UCSD-AML1 (cell line): ENCODE measurements around the gene NEURL1.
A peak's percentile ranks its signal among the peaks of the same experiment; 100 is the strongest.
"Not testable (repeated sequence)": the region's sequence is repeated elsewhere in the genome, so short reads cannot be mapped to it uniquely, and the experiment has no call there.

Experiments used
- DNase-seq: peaks from one replicate; lab custom pipeline; 2025; ENCODE audit not compliant: unreplicated experiment; lab: John Stamatoyannopoulos, UW

Gene NEURL1

DNA sequence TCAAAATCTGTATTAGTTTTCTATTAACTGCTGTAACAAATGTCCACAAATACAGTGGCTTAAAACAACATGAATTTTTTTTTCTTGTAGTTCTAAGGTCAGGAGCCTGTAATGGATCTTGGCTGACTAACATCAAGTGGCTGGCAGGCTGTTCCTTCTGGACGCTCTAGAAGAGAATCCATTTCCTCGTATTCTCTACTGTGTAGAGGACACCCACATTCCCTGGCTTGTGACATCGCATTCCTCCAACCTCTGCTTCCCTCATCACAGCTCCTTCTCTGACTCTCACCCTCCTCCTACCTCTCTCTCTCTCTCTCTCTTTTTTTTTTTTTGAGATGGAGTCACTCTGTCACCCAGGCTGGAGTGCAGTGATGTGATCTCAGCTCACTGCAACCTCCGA lies 30.0 kb upstream of the NEURL1 start:
- DNase-seq = no peak

GRCh38 chr10:103465411-103466179 lies 27.9 kb upstream of the NEURL1 start:
- DNase-seq = no peak

- no peak for DNase-seq
These were observed 26.8 kb upstream of the NEURL1 start for GRCh38 chr10:103466734-103467133.

DNA sequence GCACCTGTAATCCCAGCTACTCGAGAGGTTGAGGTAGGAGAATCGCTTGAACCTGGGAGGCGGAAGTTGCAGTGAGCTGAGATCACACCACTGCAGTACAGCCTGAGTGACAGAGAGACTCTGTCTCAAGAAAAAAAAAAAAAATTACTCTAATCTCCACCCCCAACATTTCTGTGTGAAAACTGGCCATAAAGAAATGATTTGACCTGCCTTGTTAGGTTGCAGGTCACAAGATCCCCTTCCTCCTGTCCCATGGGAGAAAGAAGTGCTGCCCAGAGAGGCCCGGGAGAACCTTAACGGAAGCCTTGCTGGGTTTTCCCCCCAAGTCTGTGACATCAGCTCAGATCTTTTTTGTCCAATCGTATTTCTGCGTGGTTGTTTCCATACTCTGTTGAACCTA lies 26.1 kb upstream of the NEURL1 start:
- DNase-seq = no peak

DNA sequence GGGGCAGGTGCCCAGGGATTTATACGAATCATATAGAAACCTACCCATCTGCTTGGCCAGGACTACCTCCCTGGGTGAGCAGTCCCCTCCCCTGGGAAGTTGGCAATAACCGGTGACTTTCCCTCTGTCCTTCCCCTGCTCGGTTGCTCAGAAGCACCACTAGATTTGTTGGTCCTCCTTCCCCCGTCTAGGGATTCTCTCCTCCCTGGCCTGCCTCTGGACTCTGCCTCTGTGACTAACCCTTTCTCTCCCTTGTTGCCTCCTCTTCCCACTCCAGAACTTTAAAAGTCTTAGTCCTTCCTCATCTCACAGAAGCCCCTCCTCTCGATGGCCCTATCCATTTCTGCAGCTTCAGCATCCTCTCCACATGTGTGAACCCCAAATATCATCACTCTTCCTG lies 24.3 kb upstream of the NEURL1 start:
- no peak for DNase-seq

- DNase-seq = peak; percentile 83
These were observed 22.5 kb upstream of the NEURL1 start for GRCh38 chr10:103470761-103471653.

GRCh38 chr10:103472005-103472404 lies 21.5 kb upstream of the NEURL1 start:
- DNase-seq = no peak

GRCh38 chr10:103473261-103473671 lies 20.2 kb upstream of the NEURL1 start:
- DNase-seq = no peak

GRCh38 chr10:103474077-103474476 lies 19.4 kb upstream of the NEURL1 start:
- DNase-seq = no peak

DNA sequence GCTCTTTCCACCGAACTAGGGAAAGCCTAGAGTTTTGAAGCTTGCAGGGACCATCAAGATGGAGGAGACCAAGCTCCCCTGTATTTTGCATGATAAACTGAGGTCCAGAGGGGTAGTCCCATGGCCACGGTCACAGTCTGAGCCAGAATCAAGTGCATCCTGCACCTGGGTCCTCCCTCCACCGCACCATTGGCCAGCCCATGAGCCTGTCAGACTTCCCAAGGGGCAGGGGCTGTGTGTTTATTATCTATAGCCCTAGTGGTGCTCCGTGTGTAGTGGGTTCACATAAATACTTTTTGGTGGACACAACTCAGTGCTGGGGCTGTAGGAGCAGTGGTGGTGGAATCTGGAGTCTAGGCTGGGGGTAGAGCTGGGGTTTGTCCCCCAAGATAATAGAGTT lies 18.1 kb upstream of the NEURL1 start:
- DNase-seq = no peak

DNA sequence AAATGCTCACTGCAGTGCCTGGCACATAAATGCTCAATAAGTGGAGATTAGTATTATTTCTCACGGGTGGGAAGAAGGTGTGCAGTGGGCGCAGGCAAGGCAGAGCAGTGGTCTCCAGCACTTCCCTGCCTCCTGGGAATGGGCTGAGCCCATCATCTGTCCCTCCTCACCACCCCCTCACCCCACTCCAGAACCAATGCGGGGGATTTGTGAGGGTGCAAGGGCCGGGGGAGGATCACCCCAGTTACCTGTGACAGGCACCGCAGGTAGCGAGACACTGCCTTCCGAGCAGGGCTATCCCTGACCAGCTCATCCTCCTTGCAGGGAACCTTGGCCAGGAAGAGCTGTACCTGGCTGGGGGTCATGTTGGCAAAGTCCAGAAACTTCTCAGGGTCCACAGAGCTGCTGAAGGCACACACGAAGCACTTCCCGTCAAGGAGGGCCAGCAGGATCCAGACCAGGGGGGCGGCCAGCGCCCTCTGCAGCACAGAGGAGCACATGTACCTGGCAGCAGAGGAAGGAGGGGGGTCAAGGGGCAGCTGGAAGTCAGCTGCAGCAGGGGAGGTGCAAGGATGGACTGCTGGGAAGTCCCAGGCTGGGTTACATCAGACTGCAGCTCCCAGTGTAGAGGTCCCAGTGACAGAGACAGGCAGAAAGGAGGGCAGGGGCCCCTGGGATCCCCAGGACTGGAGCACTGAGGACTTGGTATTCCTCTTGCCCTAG lies 17.3 kb upstream of the NEURL1 start:
- peak; percentile 65 for DNase-seq

- DNase-seq = no peak
These were observed 14.8 kb upstream of the NEURL1 start for GRCh38 chr10:103478671-103479070.

- DNase-seq = no peak
These were observed 14.4 kb upstream of the NEURL1 start, which contains the start of gene CALHM3 for GRCh38 chr10:103479135-103479534. TSS of gene CALHM3 (minus strand) at chr10:103479240. CDS start at chr10:103479032, 208 bp downstream.

DNA sequence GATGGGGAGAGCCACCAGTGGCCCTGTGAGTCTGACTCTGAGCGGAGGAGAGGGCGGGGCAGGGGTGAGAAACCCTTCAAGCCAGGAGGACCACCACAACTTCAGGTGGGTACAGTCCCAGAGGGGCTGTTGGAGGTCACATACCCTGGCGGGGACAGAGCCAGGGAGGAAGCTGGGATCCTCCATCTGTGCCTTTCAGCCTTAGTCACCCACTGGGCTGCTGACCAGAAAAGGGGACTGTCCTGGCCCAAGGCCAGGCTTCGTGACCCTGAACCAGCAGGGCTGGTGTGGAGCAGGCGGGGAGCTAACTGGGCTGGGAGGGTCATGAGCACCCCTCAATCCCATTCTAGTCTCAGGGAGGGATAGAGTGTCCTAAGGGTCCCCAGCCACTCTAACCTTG lies 13.0 kb upstream of the NEURL1 start:
- no peak for DNase-seq

GRCh38 chr10:103481974-103482531 lies 11.5 kb upstream of the NEURL1 start:
- DNase-seq = no peak

DNA sequence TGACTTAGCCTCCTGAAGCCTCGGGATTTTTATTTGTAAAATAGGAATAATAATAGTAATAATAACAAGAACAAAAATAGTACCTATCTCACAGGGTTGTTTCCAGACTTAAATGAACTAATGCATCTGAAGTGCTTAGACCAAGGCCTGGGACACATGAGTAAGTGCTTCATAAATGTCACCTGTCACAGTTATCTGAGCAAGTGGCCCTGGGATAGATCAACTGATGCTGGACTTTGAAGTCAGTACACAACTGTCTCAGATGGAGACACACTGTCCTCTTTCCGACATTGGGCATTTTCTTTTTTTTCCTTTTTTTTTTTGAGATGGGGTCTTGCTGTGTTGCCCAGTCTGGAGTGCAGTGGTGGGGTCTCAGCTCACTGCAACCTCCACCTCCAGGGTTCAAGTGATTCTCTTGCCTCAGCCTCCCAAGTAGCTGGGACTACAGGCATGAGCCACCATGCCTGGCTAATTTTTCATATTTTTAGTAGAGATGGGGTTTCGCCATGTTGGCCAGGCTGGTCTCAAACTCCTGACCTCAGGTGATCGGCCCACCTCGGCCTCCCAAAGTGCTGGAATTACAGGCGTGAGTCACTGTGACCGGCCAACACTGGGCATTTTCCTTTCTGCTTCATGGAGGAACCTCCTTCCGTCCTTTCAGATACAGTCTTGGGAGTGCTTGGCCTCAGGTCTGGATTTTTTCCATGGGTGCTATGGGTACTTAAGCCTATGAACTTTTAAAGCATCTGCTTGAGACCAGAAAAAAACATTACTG lies 6.7 kb upstream of the NEURL1 start:
- DNase-seq = not testable (repeated sequence)

GRCh38 chr10:103487410-103487708 lies 6.1 kb upstream of the NEURL1 start:
- DNase-seq = no peak

DNA sequence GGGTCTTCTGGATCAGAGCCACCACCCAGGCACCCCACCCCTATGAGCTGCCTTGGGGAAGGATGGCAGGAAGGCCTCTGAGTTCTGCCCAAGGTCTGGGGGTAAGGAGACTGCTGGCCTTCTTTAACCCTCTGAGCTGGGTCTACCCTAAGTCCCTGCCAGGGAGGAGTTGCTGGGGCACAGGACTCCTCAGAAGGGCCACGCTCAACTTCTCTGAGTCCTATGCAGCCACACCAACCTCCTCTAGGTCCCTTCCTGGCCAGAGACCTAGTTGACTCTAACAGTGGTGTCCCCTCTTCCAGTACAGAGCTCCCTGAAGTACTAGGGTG lies 2.6 kb upstream of the NEURL1 start:
- no peak for DNase-seq

- no peak for DNase-seq
These were observed 1.7 kb upstream of the NEURL1 start for GRCh38 chr10:103491729-103492364.

- no peak for DNase-seq
These were observed 747 bp upstream of the NEURL1 start for GRCh38 chr10:103492655-103493261.
